DOHH2 (cell line): ENCODE data around the gene CCL16.
"Not testable (repeated sequence)": the region's sequence is repeated elsewhere in the genome, so short reads cannot be mapped to it uniquely, and the experiment has no call there.

Experiments
- CTCF ChIP-seq: fragments of 200-600 bp; sonication (generic); IDR thresholded peaks from one replicate; pipeline ENCODE4 v1.5.1; 2014; ENCODE audit warnings: antibody characterized with exemption, mild to moderate bottlenecking, low read depth, low read length; ENCODE audit not compliant: poor library complexity, severe bottlenecking
- EZH2phosphoT487 ChIP-seq: fragments of 200-600 bp; sonication (generic); IDR thresholded peaks from 2 replicates; pipeline ENCODE4 v1.6.1; 2017; ENCODE audit warnings: borderline replicate concordance, mild to moderate bottlenecking, antibody characterized with exemption, low read length, moderate library complexity, mixed read lengths

DNA sequence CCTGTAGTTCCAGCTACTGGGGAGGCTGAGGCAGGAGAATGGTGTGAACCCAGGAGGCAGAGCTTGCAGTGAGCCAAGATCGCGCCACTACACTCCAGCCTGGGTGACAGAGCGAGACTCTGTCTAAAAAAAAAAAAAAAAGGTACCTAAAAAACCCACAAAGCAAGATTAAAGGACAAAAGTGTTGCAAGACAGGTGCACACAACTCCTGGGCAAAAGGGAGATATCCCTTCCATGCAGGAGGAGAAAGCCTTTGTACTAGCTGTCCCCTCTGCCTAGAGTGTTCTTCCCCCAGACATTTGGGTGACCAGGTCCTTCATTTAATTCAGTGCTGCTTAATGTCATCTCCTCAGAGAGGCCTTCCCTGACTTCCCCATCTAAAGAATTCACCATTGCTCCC, 42.8 kb downstream of the CCL16 start:
- TF ChIP-seq CTCF, EZH2phosphoT487: not testable (repeated sequence)
